GM19023 (cell line): ENCODE measurements around the gene RPL19.
A peak's percentile ranks its signal among the peaks of the same experiment; 100 is the strongest.

Source experiments
- ATAC-seq: cut with Tn5 transposase; IDR thresholded peaks from one replicate; pipeline ENCODE4 v1.9.1; 2021; ENCODE audit warnings: mild to moderate bottlenecking, moderate library complexity; ENCODE audit not compliant: unreplicated experiment

Gene RPL19

DNA sequence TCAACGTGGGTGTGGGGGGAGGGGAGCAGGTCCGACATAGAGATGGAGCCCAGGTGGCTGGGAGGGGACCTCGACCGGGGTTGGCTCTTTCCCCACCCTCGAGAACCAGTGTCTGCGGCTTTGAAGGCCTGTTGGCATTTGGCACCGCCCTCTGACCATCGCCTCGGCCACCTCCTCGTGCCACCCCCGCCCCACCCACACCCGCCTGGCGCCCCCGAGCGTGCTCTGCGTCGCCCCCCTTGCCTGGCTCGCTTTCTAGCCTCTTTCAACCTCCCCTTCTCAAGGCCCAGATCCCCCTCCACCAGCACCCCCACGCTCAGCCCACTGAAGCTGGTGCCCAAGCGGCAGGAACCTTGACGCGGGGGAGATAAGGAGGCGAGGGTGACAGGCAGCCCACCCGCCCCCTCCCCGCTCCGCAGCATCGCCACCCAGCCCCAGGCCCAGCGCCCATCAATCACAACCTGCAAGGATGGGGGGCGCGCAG is 3.2 kb upstream of the RPL19 start:
- no peak for ATAC-seq

DNA sequence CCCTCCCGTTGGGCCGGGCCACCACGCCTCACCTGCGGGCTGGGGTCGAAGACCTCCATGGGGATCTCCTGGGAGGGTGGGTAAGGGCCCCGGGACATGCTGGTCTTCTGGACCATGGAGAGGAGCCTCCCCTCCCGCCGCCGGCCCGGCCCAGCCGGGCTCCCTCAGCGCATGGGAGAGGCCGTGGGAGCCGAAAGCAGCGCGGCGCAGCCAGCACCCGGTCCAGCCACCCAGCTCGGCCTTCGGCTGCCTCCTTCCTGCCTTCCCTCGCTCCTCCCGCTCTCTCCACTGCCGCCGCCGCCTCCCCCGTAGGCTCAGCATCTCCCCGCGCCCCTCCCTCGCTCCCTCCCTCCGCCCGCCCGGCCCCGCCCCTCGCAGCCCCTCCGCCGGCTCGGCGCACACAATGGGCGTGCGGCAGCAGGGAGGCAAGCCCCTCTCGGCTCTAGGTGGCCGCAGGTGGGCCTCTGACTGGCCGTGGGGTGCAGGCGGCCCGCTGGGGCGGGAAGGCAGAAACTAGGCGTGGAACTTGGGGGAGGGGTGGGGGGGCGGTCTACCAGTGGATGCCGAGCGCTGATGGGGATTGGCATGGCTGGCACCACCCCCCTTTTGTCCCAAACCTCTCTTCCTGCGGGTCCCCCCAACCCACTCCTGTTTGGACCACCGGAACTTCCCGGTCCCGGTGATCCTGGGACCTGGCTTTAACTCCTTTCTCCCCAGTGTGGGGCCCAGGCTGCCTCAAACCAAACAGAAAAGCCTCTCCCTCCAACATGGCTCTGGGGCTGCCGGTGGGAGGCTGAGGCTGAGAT is 2.5 kb upstream of the RPL19 start, which contains the start of gene CACNB1:
Gene CACNB1, minus strand, starts transcription at position 290 of the 806 bp plus-strand sequence. Its CDS starts 174 bp downstream, at position 116.
- no peak for ATAC-seq

DNA sequence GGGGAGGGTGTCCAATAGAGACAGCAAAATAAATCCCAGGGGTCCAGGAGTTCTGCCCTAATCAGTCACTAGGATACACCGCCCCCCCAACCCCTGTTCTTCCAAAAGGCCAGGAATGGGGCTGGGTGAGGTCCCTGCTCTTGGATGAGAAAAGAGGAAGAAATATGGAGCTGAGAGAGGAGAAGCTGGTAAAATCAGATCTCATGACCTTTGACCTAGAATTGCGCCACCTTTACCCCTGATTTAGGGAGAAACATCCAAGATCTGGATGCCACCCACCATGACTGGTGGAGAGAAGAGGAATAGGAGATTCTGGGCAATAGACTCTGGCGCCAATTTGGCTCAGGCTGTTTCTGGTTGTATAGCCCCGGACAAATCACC is 1.9 kb upstream of the RPL19 start:
- no peak for ATAC-seq

DNA sequence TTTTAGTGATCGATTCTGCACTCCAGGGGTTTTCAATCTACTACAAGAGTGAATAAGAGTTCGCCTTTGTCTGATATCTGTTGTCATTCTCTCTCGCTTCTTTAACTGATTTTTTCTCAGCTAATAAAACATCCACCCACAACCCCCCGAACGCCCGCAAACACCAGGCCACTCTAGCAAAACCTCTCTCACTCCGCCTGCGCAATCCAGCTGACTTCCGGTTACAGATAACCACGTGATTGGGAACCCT is 338 bp upstream of the RPL19 start:
- ATAC-seq = peak; percentile 56

DNA sequence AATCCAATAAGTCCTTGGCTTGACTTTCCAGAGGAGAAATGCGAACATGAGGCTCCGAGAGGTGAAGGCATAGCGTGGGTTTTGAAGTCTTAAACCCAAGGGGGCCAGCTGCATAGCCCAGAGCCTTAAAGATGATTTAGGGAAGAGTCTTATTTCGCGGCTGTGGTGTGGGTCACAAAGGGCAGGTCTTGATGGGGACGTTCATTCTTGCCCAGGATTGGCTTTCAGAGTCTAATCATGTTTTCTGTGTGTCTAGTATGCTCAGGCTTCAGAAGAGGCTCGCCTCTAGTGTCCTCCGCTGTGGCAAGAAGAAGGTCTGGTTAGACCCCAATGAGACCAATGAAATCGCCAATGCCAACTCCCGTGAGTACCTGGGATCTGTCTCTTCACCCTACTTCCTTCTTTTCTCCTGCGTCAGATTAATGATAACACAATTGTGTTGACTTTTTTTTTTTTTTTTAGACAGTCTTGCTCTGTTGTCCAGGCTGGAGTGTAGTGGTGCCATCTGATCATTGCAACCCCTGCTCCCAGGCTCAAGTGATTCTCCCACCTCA is 951 bp downstream of the RPL19 start:
- no peak for ATAC-seq

DNA sequence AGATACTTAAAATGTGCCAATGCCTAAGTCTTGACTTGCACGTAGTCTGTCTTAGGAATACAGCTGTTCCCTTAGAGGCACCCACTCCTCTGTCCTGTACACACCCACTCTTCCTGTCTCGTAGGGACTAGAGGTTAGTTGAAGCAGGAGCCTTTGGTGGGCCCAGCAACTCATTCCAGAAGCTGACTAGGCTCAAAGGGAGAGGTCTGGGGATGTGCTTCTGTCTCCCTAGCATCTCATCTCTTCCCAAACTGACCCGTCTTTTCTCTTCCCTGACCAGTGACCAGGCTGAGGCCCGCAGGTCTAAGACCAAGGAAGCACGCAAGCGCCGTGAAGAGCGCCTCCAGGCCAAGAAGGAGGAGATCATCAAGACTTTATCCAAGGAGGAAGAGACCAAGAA is 4.2 kb downstream of the RPL19 start:
- ATAC-seq = no peak

DNA sequence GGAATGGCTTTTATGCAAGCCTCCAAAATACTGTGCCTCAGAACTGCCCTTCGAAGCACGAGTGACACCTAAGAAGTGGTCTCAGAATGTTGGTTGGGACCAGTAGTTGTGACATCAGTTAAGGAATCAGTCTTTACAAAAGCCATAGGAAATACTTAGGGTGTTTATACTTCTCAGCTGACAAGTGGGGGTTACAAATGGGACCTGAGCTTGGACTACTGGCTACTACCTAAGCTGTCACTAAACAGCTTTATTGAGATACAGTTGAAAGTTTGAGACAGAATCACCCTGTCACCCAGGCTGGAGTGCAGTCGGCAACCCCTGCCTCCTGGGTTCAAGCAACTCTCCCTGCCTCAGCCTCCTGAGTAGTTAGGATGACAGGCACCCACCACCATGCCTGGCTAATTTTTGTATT is 5.0 kb downstream of the RPL19 start:
- ATAC-seq = no peak

DNA sequence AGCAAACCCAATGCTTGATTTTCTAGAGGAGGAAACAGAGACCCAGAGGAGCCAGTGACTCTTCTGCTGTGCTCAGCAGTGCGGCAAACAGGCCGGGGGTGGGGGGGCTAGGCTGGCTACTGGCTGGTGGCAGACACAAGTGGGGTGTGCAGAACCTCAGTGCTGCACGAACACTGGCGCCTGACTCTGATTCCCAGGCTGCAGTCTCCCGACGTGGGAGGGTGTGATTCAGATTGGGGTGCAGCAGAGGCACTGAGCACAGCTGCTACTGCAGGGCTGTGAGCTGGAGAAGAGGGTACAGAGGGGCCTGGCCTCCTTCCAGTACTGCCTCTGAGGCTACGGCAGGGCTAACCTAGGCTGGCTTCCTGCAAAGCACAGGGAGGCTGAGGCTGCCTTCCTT is 8.1 kb downstream of the RPL19 start:
- ATAC-seq = no peak

DNA sequence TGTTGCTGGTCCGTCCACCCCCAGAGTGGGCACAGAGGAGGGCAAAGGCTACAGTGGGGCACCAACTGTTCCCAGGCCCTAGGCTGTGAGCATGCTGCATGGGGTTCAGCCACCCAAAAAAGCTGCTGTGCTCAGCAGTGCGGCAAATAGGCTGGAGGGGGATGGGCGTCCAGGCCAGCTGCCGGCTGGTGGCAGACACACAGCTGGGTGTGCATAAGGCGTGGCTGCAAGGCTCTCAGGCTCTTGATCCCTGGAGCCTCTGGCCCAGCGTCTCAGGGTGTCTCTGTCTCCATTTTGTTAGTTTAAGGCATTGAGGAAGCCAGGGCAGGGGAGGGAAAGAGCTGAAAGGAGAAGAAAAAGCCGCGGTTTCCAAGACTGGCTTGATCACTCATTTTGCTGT is 8.8 kb downstream of the RPL19 start:
- peak; percentile 59 for ATAC-seq

DNA sequence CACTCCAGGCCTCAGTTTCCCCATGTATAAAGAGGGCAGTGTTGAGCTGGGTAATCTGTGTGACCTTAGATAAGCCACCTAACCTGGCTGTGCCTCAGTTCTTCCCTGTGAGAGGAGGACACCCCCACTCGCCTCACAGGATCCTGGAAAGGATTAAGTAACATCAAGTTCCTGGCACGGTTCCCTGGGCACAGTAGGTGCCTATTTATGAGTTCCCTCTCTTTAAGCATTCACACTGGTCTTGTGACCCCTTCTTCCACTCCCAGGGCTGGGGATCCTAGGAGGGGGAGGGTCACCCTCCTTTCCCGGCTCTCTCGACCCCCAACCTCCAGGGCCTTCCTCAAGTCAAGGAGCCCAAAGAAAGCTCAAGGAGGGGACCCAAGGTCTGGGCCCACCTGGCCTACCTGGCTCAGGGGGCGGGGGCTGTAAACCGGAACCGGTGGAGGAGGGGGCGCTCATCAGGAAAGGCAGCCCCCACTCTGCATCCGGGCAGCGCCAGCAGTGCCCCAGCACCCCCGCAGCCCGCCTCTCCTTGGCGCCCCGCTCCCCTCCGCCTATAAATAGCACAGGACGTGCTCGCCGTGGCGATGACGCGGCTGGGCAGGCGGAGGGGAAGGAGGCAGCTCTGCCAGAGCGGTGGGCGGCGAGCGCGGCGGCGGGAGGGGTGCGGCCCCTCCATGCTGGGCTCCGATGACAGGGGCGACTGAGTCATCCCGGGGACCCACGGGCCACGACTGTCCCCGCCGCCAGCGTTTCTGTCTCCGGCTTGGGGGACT is 9.4 kb downstream of the RPL19 start:
- no peak for ATAC-seq

DNA sequence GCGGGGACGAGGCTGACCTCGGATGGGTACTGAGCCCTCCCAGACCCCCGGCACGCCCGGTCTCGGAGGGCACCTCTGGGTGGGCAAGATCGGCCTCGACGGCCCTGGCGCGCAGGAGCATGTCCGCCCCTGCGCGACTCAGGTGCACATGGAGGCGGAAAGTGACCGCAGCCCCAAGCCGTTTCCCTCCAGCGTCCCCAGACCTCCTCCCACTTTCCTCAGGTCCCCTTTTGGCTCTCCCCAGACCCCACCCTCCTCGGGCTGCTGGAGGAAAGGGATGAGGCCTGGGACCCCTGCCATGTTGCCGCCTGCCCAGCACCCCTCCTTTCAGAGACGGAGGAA is 10.0 kb downstream of the RPL19 start:
- no peak for ATAC-seq

DNA sequence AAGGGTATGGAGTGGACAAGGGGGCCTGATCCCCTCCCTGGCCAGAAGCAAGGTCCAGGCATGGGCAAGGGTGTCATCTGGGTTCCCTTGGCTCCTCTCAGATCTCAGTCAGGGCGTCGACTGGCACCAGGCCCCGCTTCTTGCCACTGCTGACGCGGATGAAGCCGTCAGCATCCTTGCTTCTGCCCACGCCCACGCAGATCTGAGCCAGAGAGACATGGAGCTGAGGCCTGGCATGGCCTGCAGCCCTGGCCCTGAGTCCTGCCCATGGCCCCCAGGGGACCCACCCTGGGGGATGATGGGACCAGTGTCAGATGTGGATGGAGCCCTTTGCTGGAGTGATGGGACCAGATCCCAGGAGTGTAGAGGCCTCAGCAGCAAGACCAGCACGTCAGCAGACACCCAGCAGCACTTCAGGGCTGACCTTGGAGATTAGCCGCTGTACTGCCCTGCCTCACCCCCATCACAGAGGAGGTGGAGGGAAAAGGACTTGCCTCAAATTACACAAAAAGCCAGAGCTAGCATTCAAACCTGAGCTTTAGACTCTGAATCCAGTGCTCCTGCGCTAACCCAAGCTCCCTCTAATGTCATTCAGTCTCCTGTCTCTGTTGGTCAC is 12.2 kb downstream of the RPL19 start:
- no peak for ATAC-seq

DNA sequence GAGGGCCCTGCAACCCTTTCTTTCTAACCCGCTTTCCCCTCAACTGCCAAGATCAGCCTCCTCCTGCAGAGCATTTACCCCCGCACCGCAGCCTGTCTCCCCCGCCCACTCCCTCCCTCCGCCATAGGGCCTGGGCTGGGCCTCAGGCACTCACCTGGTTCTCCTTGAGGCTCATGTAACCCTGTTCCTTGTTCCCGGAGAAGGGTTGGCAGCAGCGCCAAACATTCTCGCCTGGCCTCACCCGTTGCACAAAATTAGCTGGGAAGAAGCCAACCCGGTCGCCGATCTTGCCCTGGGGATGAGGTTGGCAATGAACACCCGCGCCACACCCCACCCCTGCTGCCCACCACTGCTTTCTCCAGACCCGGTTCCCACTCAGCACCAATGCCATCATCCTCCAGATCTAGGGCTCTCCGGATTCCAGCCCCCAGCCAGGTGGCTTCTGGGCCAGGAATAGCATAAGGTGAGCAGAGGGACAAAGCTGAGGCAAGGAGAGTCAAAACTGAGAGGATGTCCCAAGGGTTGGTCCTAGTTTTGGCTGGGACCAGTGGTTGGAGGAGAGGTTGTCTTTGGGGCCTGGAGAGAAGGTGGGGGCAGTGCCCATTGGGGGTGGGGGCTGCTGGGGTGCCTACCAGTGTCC is 12.9 kb downstream of the RPL19 start:
- no peak for ATAC-seq

DNA sequence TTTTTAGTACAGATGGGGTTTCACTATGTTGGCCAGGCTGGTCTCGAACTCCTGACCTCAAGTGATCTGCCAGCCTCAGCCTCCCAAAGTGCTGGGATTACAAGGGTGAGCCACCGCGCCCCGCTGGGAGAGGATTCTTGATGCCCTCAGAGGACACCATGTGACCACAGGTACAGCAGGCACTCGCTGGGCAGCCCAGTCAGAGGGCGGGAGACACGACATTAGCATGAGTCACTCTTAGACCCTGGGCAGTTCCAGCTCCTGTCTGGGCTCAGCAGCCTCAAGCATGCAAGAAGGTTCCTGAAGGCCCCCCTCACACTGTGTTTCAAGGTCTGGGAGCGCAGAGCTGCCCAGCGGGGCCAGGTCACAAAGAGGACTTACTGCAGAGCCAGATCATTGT is 13.8 kb downstream of the RPL19 start:
- ATAC-seq = no peak

DNA sequence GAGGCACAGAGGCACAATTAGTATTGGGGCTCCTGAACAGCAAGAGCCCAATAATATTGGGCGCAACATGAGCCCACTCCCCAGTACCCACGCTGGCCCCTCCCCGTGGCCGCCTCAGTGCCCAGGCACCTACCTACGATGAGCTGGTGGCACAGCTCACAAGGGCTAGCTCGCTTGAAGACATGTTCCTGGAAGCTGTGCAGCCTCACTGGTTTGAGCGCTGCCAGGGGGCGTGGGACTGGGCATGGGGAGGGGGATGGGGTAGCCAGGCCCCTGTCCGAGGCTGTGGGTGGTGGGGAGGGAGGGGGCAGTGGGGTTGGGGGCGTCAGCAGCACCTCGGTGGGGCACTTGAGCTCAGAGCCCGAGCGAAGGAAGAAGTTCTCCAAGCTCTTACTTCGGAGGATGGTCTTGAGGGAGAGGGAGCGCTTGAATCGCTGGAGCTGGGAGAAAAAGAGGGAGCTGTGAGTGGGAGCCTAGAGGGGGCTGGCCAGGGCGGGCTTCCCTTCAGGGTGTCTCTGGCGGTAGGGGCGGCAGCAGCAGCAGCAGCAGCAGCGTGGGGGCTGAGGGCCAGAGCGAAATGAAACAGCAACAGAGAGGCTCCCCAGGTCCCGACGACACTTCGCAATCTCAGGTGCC is 17.8 kb downstream of the RPL19 start:
- ATAC-seq = no peak

DNA sequence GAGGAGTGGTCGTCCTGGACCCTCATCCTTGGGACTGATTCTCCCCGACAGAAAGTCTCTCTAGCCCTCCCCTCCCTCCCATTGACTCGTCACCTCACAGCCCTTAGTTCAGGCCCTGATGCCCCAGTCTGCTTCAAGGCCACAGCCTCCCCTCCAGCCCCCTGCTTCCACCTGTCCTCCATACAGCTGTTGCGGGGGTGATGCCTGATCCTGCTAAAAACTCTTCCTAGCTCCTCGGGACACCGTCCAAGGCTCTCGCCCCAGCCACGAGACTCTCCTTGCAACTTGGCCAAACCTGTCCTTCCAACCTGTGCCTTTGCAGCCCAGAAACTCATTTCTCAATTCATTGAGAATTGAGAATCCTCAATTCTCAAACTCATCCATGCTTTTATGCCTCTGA is 18.8 kb downstream of the RPL19 start:
- no peak for ATAC-seq

DNA sequence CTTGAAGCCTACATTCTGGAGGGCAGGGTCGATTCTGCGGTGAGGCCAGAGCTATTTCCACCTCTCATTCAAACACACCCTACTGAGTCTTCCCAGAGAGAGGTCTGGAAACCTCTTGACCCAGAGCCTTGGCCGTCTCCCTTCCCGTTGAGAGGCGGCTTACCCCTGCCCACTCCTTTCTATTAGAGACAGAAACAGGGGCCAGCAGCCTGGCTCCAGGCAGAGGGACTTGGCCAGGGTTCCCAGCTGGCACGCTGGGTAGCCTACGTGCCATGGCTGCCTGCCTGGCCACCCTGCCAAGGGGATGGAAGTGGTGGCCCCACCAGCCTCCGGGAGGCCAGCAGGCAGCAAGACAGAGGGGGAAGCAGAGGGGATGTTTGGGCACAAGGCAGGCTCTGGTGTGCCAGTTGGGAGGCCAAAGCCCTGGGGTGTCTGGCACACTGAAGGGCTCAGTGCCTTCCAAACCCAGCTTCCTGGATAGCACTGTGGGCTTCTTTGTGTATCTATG is 19.6 kb downstream of the RPL19 start:
- ATAC-seq = no peak

DNA sequence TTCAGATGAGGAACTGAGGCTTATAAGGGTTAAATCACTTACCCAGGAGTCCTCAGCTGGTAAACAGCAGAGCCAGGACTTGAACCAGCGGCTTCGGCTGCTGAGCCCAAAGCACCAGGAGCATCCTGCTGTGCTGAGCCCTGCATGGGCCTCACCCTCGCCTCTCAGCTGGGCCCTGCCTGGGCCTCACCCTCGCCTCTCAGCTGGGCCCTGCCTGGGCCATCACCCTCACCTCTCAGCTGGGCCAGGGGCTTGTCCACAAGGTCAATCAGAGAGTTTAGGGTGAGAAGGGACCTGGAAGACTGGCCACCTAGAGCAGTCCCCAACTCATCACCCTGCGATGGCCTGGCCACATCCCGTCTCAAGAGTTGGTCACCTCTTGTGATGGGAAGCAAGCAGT is 21.5 kb downstream of the RPL19 start:
- ATAC-seq = no peak

DNA sequence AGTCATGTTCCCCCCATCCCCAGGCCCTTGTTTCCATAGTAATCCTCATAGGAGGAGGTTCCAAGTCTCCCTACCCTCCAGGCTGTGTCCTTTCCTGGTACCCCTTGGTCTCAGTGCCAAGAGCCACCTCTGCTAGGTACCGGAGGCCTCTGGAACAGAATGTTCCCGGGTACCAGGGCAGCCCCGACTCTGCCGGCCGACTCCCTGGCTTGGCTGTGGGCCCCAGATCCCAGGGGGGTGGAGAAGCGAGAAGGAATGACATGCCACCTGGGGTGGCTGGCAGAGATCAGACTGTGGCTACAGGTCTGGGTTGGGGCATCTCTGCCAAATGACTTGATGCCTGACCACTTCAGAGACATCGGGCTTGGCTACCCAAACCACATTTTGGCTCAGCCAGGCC is 22.1 kb downstream of the RPL19 start:
- no peak for ATAC-seq
